Hepatocyte (in vitro differentiated cells): ENCODE data around the gene TTLL10. TPM values are rescaled to one million over a fixed set of nuclear protein-coding genes. Genes with fewer than 3 reads are reported as not detected.
"Not testable (repeated sequence)": the region's sequence is repeated elsewhere in the genome, so short reads cannot be mapped to it uniquely, and the experiment has no call there.

Source experiments
- DNase-seq: peaks from one replicate; pipeline ENCODE4 v3.0.0-alpha.2; 2016; ENCODE audit warnings: low spot score
- H2AFZ ChIP-seq: fragments of 200-600 bp; sonication (generic); 2 replicates; pipeline ENCODE4 v1.6.0; 2016; ENCODE audit warnings: antibody characterized with exemption, mild to moderate bottlenecking
- H3K27ac ChIP-seq: fragments of 200-600 bp; sonication (generic); 2 replicates; pipeline ENCODE4 v1.5.1; 2016; ENCODE audit warnings: mild to moderate bottlenecking
- H3K27me3 ChIP-seq: fragments of 200-600 bp; sonication (generic); 2 replicates; pipeline ENCODE4 v1.6.1; 2016
- H3K36me3 ChIP-seq: fragments of 200-600 bp; sonication (generic); replicated peaks from 2 replicates; pipeline ENCODE4 v1.5.1; 2016; ENCODE audit warnings: low read depth; ENCODE audit not compliant: insufficient read depth
- H3K4me1 ChIP-seq: fragments of 200-600 bp; sonication (generic); 2 replicates; pipeline ENCODE4 v1.5.1; 2016; ENCODE audit warnings: mild to moderate bottlenecking, moderate library complexity; ENCODE audit not compliant: insufficient read depth
- H3K4me2 ChIP-seq: fragments of 200-600 bp; sonication (generic); 2 replicates; pipeline ENCODE4 v1.6.0; 2016
- H3K4me3 ChIP-seq: fragments of 200-600 bp; sonication (generic); 2 replicates; pipeline ENCODE4 v1.5.1; 2016; ENCODE audit warnings: mild to moderate bottlenecking
- H3K79me2 ChIP-seq: fragments of 200-600 bp; sonication (generic); 2 replicates; pipeline ENCODE4 v1.6.0; 2017; ENCODE audit warnings: mild to moderate bottlenecking
- H3K9me2 ChIP-seq: fragments of 200-600 bp; sonication (generic); replicated peaks from 2 replicates; pipeline ENCODE4 v1.6.0; 2017; ENCODE audit warnings: mild to moderate bottlenecking; ENCODE audit not compliant: insufficient read depth
- H3K9me3 ChIP-seq: fragments of 200-600 bp; sonication (generic); 2 replicates; pipeline ENCODE4 v1.5.1; 2016; ENCODE audit warnings: low read depth, mild to moderate bottlenecking
- H4K20me1 ChIP-seq: fragments of 200-600 bp; sonication (generic); 2 replicates; pipeline ENCODE4 v1.6.0; 2016; ENCODE audit warnings: mild to moderate bottlenecking; ENCODE audit not compliant: insufficient read depth, poor library complexity, severe bottlenecking
- EZH2 ChIP-seq: fragments of 200-600 bp; sonication (generic); IDR thresholded peaks from 2 replicates; pipeline ENCODE4 v1.6.1; 2016; ENCODE audit warnings: antibody characterized with exemption, mild to moderate bottlenecking, borderline replicate concordance
- EZH2phosphoT487 ChIP-seq: fragments of 200-600 bp; sonication (generic); IDR thresholded peaks from one replicate; pipeline ENCODE4 v1.6.1; 2018; ENCODE audit warnings: antibody characterized with exemption, mild to moderate bottlenecking, low read depth, moderate library complexity; ENCODE audit not compliant: unreplicated experiment, severe bottlenecking
- WGBS: methylation state at CpG from one replicate; pipeline ENCODE4 v1.1.6; 2016; ENCODE audit warnings: low lambda C conversion rate; ENCODE audit errors: missing lambda C conversion rate; 5-methylcytosine and 5-hydroxymethylcytosine counted together
- polyA plus RNA-seq: library from polyadenylated mRNA; unstranded; fragments of >200 nt; fragmentation: Nextera tagmentation; extraction: Ambion mirVana; gene quantifications from 2 replicates; pipeline ENCODE4 v1.2.1, GENCODE V29; 2016
- total RNA-seq: library from RNA; depleted of rRNA; stranded (reverse); fragments of >200 nt; gene quantifications from 2 replicates; pipeline ENCODE4 v1.2.3, GENCODE V29; 2014
- TF ChIP-seq, protein P1 (sequence below): fragments of 200-600 bp; sonication (generic); IDR thresholded peaks from 2 replicates; pipeline ENCODE4 v1.5.1; 2016; ENCODE audit warnings: antibody characterized with exemption, mild to moderate bottlenecking; ENCODE audit not compliant: poor library complexity

The TTLL10 gene
- total and polyA plus RNA-seq, 2 experiments from 2014 or later, result 0.69 TPM; not detected in 1

DNA sequence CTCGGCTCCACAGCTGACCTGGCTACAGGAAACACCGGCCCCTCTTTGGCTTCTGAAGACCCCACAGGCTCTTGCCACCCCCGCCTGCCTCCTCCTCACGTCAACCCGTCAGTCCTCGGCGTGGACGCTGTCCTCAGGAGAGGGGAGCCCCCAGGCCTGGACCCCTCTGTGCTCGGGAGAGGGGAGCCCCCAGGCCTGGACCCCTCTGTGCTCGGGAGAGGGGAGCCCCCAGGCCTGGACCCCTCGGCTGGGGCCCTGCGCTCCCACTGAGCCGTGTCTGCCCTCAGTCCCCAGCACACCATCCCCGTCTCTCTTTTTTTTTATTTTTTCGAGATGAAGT lies 31.8 kb upstream of the TTLL10 start:
- Histone ChIP-seq H3K4me1 (peaks cover 14% of the 10 kb centered on the region), H3K4me3 (no peak overlapping the region)

GRCh38 chr1:1142352-1142751 lies 31.3 kb upstream of the TTLL10 start:
- not testable (repeated sequence) for H3K27ac ChIP-seq, H3K4me3 ChIP-seq, DNase-seq, H4K20me1 ChIP-seq, H3K27me3 ChIP-seq, H3K9me2 ChIP-seq, H3K9me3 ChIP-seq, H3K79me2 ChIP-seq, H3K36me3 ChIP-seq, H2AFZ ChIP-seq, H3K4me2 ChIP-seq, H3K4me1 ChIP-seq
- 79% methylated on average over 10 of the region's 15 CpGs for WGBS

More for the DNA sequence above, 31.8 kb upstream of the TTLL10 start:
- H3K36me3 ChIP-seq, result no peaks in the 10 kb centered on the region
- no peaks in the 10 kb centered on the region for H3K27me3 ChIP-seq
- no peaks in the 10 kb centered on the region for H4K20me1 ChIP-seq
- TF ChIP-seq EZH2 (no peak), EZH2phosphoT487 (no peak)
- TF ChIP-seq, protein P1, sequence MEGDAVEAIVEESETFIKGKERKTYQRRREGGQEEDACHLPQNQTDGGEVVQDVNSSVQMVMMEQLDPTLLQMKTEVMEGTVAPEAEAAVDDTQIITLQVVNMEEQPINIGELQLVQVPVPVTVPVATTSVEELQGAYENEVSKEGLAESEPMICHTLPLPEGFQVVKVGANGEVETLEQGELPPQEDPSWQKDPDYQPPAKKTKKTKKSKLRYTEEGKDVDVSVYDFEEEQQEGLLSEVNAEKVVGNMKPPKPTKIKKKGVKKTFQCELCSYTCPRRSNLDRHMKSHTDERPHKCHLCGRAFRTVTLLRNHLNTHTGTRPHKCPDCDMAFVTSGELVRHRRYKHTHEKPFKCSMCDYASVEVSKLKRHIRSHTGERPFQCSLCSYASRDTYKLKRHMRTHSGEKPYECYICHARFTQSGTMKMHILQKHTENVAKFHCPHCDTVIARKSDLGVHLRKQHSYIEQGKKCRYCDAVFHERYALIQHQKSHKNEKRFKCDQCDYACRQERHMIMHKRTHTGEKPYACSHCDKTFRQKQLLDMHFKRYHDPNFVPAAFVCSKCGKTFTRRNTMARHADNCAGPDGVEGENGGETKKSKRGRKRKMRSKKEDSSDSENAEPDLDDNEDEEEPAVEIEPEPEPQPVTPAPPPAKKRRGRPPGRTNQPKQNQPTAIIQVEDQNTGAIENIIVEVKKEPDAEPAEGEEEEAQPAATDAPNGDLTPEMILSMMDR, result no peak
- no peaks in the 10 kb centered on the region for H3K9me2 ChIP-seq
- no peaks in the 10 kb centered on the region for H3K9me3 ChIP-seq
- no peak overlapping the region for H3K27ac ChIP-seq
- H3K79me2 ChIP-seq, result peaks cover 7% of the 10 kb centered on the region
- 89% methylated on average over 15 of the region's 15 CpGs for WGBS
- DNase-seq, result no peak
- no peak overlapping the region for H3K4me2 ChIP-seq
- no peak overlapping the region for H2AFZ ChIP-seq

- peaks cover 1% of the 10 kb centered on the region for H3K79me2 ChIP-seq
- H4K20me1 ChIP-seq, result no peaks in the 10 kb centered on the region
- H3K36me3 ChIP-seq, result no peaks in the 10 kb centered on the region
- H3K27me3 ChIP-seq, result no peaks in the 10 kb centered on the region
- TF ChIP-seq, protein P1, result no peak
- TF ChIP-seq EZH2 (no peak), EZH2phosphoT487 (no peak)
- no peak overlapping the region for H3K4me3 ChIP-seq
- no peak overlapping the region for H2AFZ ChIP-seq
- no peaks in the 10 kb centered on the region for H3K9me2 ChIP-seq
- no peak overlapping the region for H3K27ac ChIP-seq
- 94% methylated on average over 16 of the region's 19 CpGs for WGBS
- DNase-seq, result no peak
- no peaks in the 10 kb centered on the region for H3K9me3 ChIP-seq
- peaks cover 7% of the 10 kb centered on the region for H3K4me1 ChIP-seq
- H3K4me2 ChIP-seq, result no peak overlapping the region
Measured at GRCh38 chr1:1142844-1143243, 30.8 kb upstream of the TTLL10 start.

- no peak for DNase-seq
- Histone ChIP-seq H3K4me1 (peaks cover 7% of the 10 kb centered on the region), H3K27ac (no peak overlapping the region), H3K27me3 (no peaks in the 10 kb centered on the region), H3K36me3 (no peaks in the 10 kb centered on the region), H3K79me2 (no peaks in the 10 kb centered on the region), H2AFZ (no peak overlapping the region), H3K9me3 (no peaks in the 10 kb centered on the region), H3K9me2 (no peaks in the 10 kb centered on the region), H3K4me2 (no peak overlapping the region), H3K4me3 (no peak overlapping the region), H4K20me1 (no peaks in the 10 kb centered on the region)
- TF ChIP-seq EZH2phosphoT487, result no peak
- TF ChIP-seq EZH2, result no peak
- TF ChIP-seq, protein P1, result no peak
- 87% methylated on average over 14 of the region's 14 CpGs for WGBS
Measured at GRCh38 chr1:1143636-1144035, 30.0 kb upstream of the TTLL10 start.
